ENCODE data around the gene CD200R1. TPM values are rescaled to one million over a fixed set of nuclear protein-coding genes. Genes with fewer than 3 reads are reported as not detected.

The CD200R1 gene
- total RNA-seq, 1 experiment from 2014 or later, result 0.05 TPM

DNA sequence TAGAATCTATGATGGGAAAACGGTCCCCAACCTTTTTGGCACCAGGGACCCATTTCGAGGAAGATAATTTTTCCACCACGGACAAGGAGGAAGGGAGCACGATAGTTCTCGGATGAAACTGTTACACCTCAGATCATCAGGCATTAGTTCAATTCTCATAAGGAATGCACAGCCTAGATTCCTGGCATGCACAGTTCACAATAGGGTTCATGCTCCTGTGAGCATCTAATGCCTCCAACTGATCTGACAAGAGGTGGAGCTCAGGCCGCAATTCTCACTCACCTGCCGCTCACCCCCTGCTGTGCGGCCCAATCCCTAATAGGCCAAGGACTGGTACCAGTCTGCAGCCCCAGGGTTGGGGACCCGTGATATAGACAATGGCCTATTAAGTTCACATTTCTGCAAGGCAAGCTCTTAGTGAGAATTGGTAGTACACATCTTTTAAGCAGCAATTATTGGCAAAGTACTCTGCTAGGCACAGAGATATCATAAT is 26.5 kb downstream of the CD200R1 start:
- Histone ChIP-seq H3K9me3 (ENCODE audit: control insufficient read depth, insufficient read depth, low read depth, low read length) (peaks cover 3% of the 10 kb centered on the region; the same call in 1 of the 2 replicates), H3K27me3 (ENCODE audit: control insufficient read depth, insufficient read depth, low read length) (no peaks in the 10 kb centered on the region), H3K4me3 (ENCODE audit: low read depth in 2 of 2, low read length in 2 of 2) (no peak overlapping the region), H3K27ac (ENCODE audit: low read length) (no peak overlapping the region), H3K36me3 (ENCODE audit: control insufficient read depth, insufficient read depth, low read length) (no peaks in the 10 kb centered on the region), H3K4me1 (ENCODE audit: control insufficient read depth, insufficient read depth, low read length) (no peaks in the 10 kb centered on the region)
- in situ Hi-C loops (cut with HindIII; ENCODE audit: low pct_unique_long_range_greater_than_20kb, low sequenced_read_pairs) (no loop called here), intact Hi-C loops (cut with micrococcal nuclease; ENCODE audit: unreplicated experiment) (no loop called here)
- ChIA-PET CTCF (no interaction called here), POLR2A (no interaction called here)
- TF ChIP-seq SIN3A (IDR thresholded peaks at IDR 0.05; ENCODE audit: borderline replicate concordance, insufficient read depth, low read depth, low read length), result no peak
- TF ChIP-seq TCF7L2 (IDR thresholded peaks at IDR 0.05; ENCODE audit: low read depth, low read length), result no peak
- no peak for TF ChIP-seq REST (IDR thresholded peaks at IDR 0.05; ENCODE audit: insufficient read depth in 1 of 2, low read depth in 2 of 2, low read length in 1 of 2)
- TF ChIP-seq, protein P1, sequence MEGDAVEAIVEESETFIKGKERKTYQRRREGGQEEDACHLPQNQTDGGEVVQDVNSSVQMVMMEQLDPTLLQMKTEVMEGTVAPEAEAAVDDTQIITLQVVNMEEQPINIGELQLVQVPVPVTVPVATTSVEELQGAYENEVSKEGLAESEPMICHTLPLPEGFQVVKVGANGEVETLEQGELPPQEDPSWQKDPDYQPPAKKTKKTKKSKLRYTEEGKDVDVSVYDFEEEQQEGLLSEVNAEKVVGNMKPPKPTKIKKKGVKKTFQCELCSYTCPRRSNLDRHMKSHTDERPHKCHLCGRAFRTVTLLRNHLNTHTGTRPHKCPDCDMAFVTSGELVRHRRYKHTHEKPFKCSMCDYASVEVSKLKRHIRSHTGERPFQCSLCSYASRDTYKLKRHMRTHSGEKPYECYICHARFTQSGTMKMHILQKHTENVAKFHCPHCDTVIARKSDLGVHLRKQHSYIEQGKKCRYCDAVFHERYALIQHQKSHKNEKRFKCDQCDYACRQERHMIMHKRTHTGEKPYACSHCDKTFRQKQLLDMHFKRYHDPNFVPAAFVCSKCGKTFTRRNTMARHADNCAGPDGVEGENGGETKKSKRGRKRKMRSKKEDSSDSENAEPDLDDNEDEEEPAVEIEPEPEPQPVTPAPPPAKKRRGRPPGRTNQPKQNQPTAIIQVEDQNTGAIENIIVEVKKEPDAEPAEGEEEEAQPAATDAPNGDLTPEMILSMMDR (IDR thresholded peaks at IDR 0.05), result no peak
- TF ChIP-seq POLR2AphosphoS5 (IDR thresholded peaks at IDR 0.05; ENCODE audit: low read depth, low read length), result no peak
- DNase-seq (ENCODE audit: low read depth, low spot score), result no peak
- no TSS peak for BruUV-seq (replicated peaks)
- no peak for ATAC-seq

DNA sequence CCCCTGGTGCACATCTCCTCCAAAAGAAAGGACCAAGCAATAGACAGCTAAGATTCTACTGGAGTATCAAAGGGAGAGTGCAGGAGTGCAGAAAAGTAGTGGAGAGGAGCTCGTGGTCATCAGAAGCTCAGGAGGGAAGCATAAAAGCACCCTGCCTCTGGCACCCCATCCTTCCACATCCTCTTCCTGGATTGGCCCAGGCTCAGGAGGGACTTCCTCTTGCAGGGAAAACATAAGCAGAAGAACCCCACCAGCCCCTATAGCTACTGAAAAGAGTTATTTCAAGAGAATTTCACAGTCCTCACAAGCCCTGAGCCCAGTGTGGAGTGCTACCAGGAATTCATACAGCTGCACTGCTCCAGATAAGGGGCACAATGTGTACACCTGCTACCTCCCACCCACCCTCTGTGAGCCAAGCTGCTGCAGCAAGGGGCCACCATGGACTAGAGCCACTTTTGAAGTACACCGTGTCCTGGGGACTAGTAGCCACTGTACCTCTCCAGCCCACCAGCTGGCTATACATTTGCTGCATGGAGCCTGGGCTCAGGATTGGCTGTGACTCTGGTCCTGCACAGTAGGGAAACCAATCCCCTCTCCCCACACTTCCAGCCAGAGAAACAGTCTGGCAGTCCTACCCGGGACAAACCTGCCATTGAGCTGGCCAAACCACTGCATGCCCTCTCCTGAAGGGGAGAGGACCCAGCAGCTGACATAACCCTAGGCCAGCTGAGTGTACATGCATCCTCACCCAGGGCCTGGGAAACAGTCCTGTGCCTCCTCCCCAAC is 43.0 kb downstream of the CD200R1 start:
- intact Hi-C loops (cut with micrococcal nuclease; ENCODE audit: unreplicated experiment), result no loop called here
- H3K27ac ChIP-seq (ENCODE audit: low read length), result no peak overlapping the region
- no peak overlapping the region for H3K4me3 ChIP-seq (ENCODE audit: low read depth in 2 of 2, low read length in 2 of 2)
- H3K36me3 ChIP-seq (ENCODE audit: control insufficient read depth, insufficient read depth, low read length), result no peaks in the 10 kb centered on the region
- CTCF ChIA-PET, result no interaction called here
- no peak for TF ChIP-seq SIN3A (IDR thresholded peaks at IDR 0.05; ENCODE audit: borderline replicate concordance, insufficient read depth, low read depth, low read length)
- TF ChIP-seq TCF7L2 (IDR thresholded peaks at IDR 0.05; ENCODE audit: low read depth, low read length), result no peak
- TF ChIP-seq POLR2AphosphoS5 (IDR thresholded peaks at IDR 0.05; ENCODE audit: low read depth, low read length), result no peak
- no peak for TF ChIP-seq REST (IDR thresholded peaks at IDR 0.05; ENCODE audit: insufficient read depth in 1 of 2, low read depth in 2 of 2, low read length in 1 of 2)
- TF ChIP-seq, protein P1 (IDR thresholded peaks at IDR 0.05), result no peak
- no TSS peak for BruUV-seq (replicated peaks)
- H3K4me1 ChIP-seq (ENCODE audit: control insufficient read depth, insufficient read depth, low read length), result no peaks in the 10 kb centered on the region
- H3K9me3 ChIP-seq (ENCODE audit: control insufficient read depth, insufficient read depth, low read depth, low read length), result no peaks in the 10 kb centered on the region
- ATAC-seq, result no peak
- in situ Hi-C loops (cut with HindIII; ENCODE audit: low pct_unique_long_range_greater_than_20kb, low sequenced_read_pairs), result no loop called here
- no peak for DNase-seq (ENCODE audit: low read depth, low spot score)
- POLR2A ChIA-PET, result no interaction called here
- no peaks in the 10 kb centered on the region for H3K27me3 ChIP-seq (ENCODE audit: control insufficient read depth, insufficient read depth, low read length)
